Endodermal cell (in vitro differentiated cells): ENCODE data around the gene RAB11FIP2. TPM values are rescaled to one million over a fixed set of nuclear protein-coding genes. Genes with fewer than 3 reads are reported as not detected.
A peak's percentile ranks its signal among the peaks of the same experiment; 100 is the strongest.

Source experiments
- DNase-seq: peaks from one replicate; pipeline ENCODE4 v3.0.0-alpha.2; 2017
- H3K27ac ChIP-seq: 2 replicates; pipeline ENCODE4 v1.5.1; 2013; ENCODE audit warnings: mild to moderate bottlenecking, low read depth, low read length, moderate library complexity
- H3K27me3 ChIP-seq: 2 replicates; pipeline ENCODE4 v1.6.1; 2013; ENCODE audit warnings: mild to moderate bottlenecking, low read length, moderate library complexity; ENCODE audit not compliant: insufficient read depth, control insufficient read depth, poor library complexity, severe bottlenecking
- H3K36me3 ChIP-seq: 2 replicates; pipeline ENCODE4 v1.7.0; 2013; ENCODE audit warnings: mild to moderate bottlenecking, low read length, moderate library complexity; ENCODE audit not compliant: control insufficient read depth, insufficient read depth
- H3K4me1 ChIP-seq: one replicate; pipeline ENCODE4 v1.7.0; 2013; ENCODE audit warnings: low read length; ENCODE audit not compliant: control insufficient read depth, insufficient read depth
- H3K4me3 ChIP-seq: 2 replicates; pipeline ENCODE4 v1.5.1; 2013; ENCODE audit warnings: mild to moderate bottlenecking, low read length, moderate library complexity
- H3K9ac ChIP-seq: 2 replicates; pipeline ENCODE4 v1.6.1; 2013; ENCODE audit warnings: mild to moderate bottlenecking, low read length, moderate library complexity; ENCODE audit not compliant: poor library complexity, severe bottlenecking; ENCODE audit errors: extremely low read depth
- H3K9me3 ChIP-seq: 2 replicates; pipeline ENCODE4 v1.6.1; 2013; ENCODE audit warnings: mild to moderate bottlenecking, low read length, moderate library complexity; ENCODE audit not compliant: control insufficient read depth
- H3K27ac Mint-ChIP-seq: 2 replicates; pipeline ENCODE4 v1.8.0; 2020; ENCODE audit warnings: mixed read lengths
- H3K27me3 Mint-ChIP-seq: 2 replicates; pipeline ENCODE4 v1.8.0; 2021; ENCODE audit warnings: mild to moderate bottlenecking, mixed read lengths; ENCODE audit not compliant: insufficient read depth
- H3K36me3 Mint-ChIP-seq: 2 replicates; pipeline ENCODE4 v1.8.0; 2020; ENCODE audit warnings: low read depth, mixed read lengths
- H3K4me1 Mint-ChIP-seq: 2 replicates; pipeline ENCODE4 v1.8.0; 2020; ENCODE audit warnings: mixed read lengths
- H3K4me3 Mint-ChIP-seq: 2 replicates; pipeline ENCODE4 v1.8.0; 2020; ENCODE audit warnings: mild to moderate bottlenecking, moderate library complexity, mixed read lengths
- H3K9me3 Mint-ChIP-seq: 2 replicates; pipeline ENCODE4 v1.8.0; 2020; ENCODE audit warnings: mild to moderate bottlenecking, mixed read lengths
- CTCF ChIP-seq: fragments of 200-600 bp; sonication (generic); conservative IDR thresholded peaks from 2 replicates; pipeline ENCODE4 v1.5.0; 2021; ENCODE audit warnings: antibody characterized with exemption, mild to moderate bottlenecking
- WGBS, 2 experiments: methylation state at CpG; one replicate each; pipeline versions ENCODE4 v1.1.5 to v1.1.7; 2013; ENCODE audit warnings: missing lambda C conversion rate in 2 of 2, mixed read lengths in 1 of 2; ENCODE audit not compliant: insufficient coverage in 1 of 2, insufficient read length in 1 of 2; 5-methylcytosine and 5-hydroxymethylcytosine counted together
- total RNA-seq, 2 donors: library from RNA; stranded (reverse); fragmentation: NEBNext Ultra II Directional in 1 of 2; extraction: Animal tissue kit (Norgen Biotek cat#: 25700) in 1 of 2; gene quantifications; 2 replicates in 1 of 2; 3 replicates in 1 of 2; pipeline ENCODE4 v1.2.1, GENCODE V29; 2021

RAB11FIP2 gene
- total RNA-seq, 2 donors from 2014 or later, result 21.9 TPM

- H3K27ac ChIP-seq, result no peak overlapping the region
- Mint-ChIP-seq H3K27ac (peak overlapping the region; percentile 44), H3K4me3 (no peak overlapping the region), H3K27me3 (no peaks in the 10 kb centered on the region), H3K4me1 (peaks cover 46% of the 10 kb centered on the region), H3K36me3 (peaks cover 4% of the 10 kb centered on the region), H3K9me3 (no peaks in the 10 kb centered on the region)
- H3K27me3 ChIP-seq, result no peaks in the 10 kb centered on the region
- no peaks in the 10 kb centered on the region for H3K9me3 ChIP-seq
- no peak overlapping the region for H3K4me3 ChIP-seq
- no peak for DNase-seq
- no peak overlapping the region for H3K9ac ChIP-seq
- no peak for TF ChIP-seq CTCF
- H3K36me3 ChIP-seq, result peaks cover 2% of the 10 kb centered on the region
- peaks cover 11% of the 10 kb centered on the region for H3K4me1 ChIP-seq
Measured at GRCh38 chr10:118012952-118013525, 33.7 kb downstream of the RAB11FIP2 start.

GRCh38 chr10:118007773-118008172 is 39.0 kb downstream of the RAB11FIP2 start:
- no peak overlapping the region for H3K27ac ChIP-seq
- Mint-ChIP-seq H3K4me1 (no peaks in the 10 kb centered on the region), H3K36me3 (peaks cover 17% of the 10 kb centered on the region), H3K27ac (no peak overlapping the region), H3K27me3 (no peaks in the 10 kb centered on the region), H3K4me3 (no peak overlapping the region), H3K9me3 (no peaks in the 10 kb centered on the region)
- no peak overlapping the region for H3K4me3 ChIP-seq
- no peak for TF ChIP-seq CTCF
- no peaks in the 10 kb centered on the region for H3K9me3 ChIP-seq
- no peaks in the 10 kb centered on the region for H3K4me1 ChIP-seq
- H3K27me3 ChIP-seq, result no peaks in the 10 kb centered on the region
- DNase-seq, result no peak
- H3K9ac ChIP-seq, result no peak overlapping the region
- 89% methylated on average over 3 of the region's 3 CpGs; no CpG with 5 or more reads in 1 of the 2 experiments for WGBS, 2 experiments
- H3K36me3 ChIP-seq, result peaks cover 16% of the 10 kb centered on the region

- Histone ChIP-seq H3K27me3 (no peaks in the 10 kb centered on the region), H3K36me3 (peaks cover 15% of the 10 kb centered on the region), H3K9ac (no peak overlapping the region), H3K27ac (no peak overlapping the region), H3K9me3 (no peaks in the 10 kb centered on the region), H3K4me1 (no peaks in the 10 kb centered on the region), H3K4me3 (no peak overlapping the region)
- no peak overlapping the region for H3K27ac Mint-ChIP-seq
- DNase-seq, result no peak
- no peak overlapping the region for H3K4me3 Mint-ChIP-seq
- H3K27me3 Mint-ChIP-seq, result no peaks in the 10 kb centered on the region
- 95 to 100% methylated on average over 1 of the region's 1 CpG for WGBS, 2 experiments
- peaks cover 13% of the 10 kb centered on the region for H3K36me3 Mint-ChIP-seq
- no peak for TF ChIP-seq CTCF
- H3K9me3 Mint-ChIP-seq, result no peaks in the 10 kb centered on the region
- no peaks in the 10 kb centered on the region for H3K4me1 Mint-ChIP-seq
Measured at GRCh38 chr10:118003126-118003525, 43.6 kb downstream of the RAB11FIP2 start.
